GM15510 (cell line): ENCODE data around the gene RACK1.

ENCODE experiments used
- POLR2A ChIP-seq: IDR thresholded peaks from 3 replicates; pipeline ENCODE4 v1.6.1; 2011; ENCODE audit warnings: borderline replicate concordance; ENCODE audit not compliant: insufficient read length; ENCODE audit errors: extremely low read depth

Gene RACK1

DNA sequence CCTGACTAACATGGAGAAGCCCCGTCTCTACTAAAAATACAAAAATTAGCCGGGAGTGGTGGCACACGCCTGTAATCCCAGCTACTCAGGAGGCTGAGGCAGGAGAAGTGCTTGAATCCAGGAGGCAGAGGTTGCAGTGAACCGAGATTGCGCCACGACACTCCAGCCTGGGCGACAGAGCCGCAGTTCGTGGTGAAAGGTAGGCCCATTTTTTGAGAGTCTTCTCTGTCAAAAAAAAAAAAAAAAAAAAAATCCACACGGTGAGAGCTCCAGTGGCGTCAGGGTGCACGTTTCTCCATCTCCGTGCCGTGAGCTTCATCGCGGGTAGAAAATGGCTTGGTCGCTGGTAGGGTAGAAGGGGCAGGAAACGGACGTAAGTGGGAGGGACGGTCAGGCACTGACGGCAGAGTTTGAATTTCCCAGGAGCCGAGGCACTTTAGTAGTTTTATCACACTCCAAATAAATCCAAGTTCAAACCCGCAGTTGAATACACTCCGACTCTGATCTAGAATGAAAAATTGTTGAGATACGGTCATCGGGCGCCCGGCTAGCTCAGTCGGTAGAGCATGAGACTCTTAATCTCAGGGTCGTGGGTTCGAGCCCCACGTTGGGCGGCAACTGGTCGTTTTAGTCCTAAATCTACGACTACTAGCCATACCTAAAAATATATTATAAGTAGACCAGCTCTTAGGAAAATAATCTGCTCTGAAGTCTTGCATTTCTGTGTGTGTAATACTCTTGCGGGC is 36.3 kb downstream of the RACK1 start:
- no peak for TF ChIP-seq POLR2A

DNA sequence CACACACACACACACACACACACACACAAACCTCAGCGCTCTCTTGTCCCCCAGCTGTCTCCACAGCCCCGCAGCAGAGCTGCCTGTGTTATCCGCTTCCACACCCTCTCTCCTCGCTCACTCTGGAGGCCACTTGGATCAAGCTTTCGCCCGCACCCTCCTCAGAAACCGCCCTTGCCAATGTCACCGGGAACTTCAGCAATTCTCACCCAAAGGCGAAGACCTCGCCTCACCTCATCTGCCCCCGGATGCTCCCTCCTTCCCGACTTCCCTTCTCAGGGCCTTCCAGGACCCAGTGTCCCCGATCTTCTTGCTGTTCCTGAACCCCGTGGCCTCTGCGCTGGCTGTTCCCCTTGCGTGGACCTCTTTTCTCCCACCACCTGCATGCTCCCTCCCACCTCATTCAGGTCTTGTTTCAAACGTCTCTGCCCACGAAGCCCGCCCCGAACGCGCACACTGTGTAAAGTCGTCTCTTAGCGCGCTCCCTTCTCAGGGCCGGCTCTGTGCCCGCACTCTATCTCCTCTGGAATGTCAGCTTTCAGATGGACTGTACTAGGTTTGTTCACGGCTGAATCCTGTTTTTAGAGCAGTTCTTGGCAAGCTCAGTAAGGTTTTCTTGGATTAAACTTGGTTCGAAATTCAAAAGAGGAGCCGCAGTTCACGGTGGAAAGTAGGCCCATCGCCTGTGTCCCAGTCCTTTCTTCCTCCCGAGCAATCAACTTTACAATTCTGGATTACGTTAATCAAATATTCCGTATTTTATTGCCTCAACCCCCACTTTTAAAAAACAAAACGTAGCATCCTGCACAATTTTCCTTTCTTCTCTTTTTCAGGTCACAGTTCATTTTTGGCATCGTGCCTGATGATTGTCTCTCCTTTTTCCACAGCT is 37.7 kb downstream of the RACK1 start:
- no peak for TF ChIP-seq POLR2A

- no peak for TF ChIP-seq POLR2A
These were observed 38.6 kb downstream of the RACK1 start, which contains the start of gene TRIM7 for GRCh38 chr5:181204826-181205760. Gene TRIM7, minus strand, starts transcription at chr5:181205196. Its CDS starts 86 bp downstream, at chr5:181205110.

DNA sequence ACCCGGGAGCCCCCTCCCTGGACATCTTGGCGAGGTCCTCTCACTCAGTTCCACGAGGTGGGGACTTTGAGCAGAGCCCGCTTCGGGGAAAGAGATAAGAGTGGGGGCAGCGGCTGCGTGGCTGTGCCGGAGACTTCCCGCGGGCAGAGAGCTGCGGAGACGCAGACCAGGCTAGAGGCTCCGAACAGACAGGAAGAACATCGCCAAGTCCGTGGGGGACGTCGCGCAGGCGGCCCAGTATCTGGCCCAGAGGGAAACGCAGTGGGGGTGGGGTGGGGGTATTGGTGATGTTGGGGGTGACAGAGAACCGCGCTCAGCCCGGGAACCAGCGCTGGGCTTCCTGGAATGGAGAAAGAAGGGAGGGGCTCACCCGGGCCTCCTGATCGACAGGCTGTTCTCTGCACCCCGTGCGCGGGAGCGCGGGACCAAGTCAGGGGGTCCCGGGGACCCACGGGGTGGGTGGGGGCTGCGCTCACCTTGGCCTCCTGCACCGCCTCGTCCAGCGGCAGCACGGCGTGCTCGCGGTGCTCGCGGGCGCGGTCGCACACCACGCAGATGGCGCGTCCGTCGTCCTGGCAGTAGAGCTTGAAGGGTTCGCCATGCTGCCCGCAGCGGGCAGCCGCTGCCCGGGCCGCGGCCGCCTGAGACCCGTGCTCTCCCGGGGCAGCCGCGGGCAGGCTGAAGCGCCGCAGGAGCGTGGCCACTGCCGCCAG is 39.4 kb downstream of the RACK1 start:
- no peak for TF ChIP-seq POLR2A

GRCh38 chr5:181203777-181204112 is 40.0 kb downstream of the RACK1 start:
- no peak for TF ChIP-seq POLR2A

GRCh38 chr5:181203093-181203711 is 40.5 kb downstream of the RACK1 start:
- no peak for TF ChIP-seq POLR2A

- TF ChIP-seq POLR2A: no peak
These were observed 42.9 kb downstream of the RACK1 start for GRCh38 chr5:181200816-181201215.

- no peak for TF ChIP-seq POLR2A
These were observed 43.6 kb downstream of the RACK1 start for GRCh38 chr5:181199881-181200638.

DNA sequence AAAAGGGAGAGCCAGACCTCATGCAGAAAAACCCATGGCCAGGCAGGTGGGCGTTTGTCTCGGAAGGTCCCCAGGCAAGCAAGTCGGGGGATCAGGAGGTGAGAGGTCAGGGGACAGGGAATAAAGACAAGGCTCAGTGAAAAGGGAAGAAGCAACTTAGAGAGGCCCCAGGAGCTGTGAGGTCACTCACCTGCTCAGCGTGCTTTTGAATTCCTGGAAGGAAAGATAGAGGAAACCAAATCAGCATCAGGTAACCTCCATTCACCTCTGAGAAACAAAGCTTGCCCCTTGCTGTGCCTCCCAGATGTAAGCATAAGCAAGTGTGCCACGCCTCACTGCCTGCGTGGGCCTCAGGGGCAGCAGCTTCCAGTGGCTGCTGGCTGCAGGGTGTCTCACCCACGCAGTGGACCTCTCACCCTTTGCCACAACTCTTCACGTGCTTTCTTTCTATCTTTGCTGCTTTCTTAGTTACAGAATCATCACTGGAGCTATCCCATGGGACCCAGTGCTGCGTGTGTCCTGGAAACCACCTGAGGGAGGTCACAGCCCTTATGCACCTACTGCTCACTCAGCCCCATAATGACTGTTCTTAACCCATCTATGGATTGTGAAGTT is 44.7 kb downstream of the RACK1 start:
- TF ChIP-seq POLR2A: no peak

GRCh38 chr5:181198106-181198685 is 45.5 kb downstream of the RACK1 start:
- TF ChIP-seq POLR2A: no peak

DNA sequence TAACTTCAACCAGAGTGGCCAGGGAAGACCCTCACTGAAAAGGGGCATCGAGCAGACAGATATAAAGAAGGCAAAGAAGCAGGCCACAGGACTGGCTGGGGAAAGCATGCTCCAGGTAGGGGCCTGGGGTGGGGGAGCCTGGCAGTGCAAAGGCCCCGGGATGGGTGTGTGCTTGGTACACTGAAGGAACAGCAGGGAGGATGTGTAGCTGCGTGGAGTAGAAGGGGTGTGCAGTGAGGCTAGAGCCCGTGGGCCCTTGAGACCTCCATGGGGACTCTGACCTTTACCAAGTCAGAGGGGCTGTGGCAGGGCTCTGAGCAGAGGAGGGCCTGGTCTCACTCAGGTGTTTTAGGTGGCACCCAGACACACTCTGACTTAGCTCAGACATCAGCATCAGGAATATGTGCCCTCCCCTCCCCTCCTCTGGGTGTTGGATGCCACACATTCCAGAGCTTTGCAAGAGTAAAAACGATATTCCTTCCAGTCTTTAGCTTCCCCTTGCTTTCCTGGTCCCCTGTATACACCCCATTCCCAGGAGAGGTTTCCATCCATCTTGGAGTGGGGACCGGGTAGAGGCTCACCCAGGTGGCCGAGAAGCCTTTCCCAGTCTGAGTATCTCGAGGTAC is 46.3 kb downstream of the RACK1 start:
- TF ChIP-seq POLR2A: no peak

DNA sequence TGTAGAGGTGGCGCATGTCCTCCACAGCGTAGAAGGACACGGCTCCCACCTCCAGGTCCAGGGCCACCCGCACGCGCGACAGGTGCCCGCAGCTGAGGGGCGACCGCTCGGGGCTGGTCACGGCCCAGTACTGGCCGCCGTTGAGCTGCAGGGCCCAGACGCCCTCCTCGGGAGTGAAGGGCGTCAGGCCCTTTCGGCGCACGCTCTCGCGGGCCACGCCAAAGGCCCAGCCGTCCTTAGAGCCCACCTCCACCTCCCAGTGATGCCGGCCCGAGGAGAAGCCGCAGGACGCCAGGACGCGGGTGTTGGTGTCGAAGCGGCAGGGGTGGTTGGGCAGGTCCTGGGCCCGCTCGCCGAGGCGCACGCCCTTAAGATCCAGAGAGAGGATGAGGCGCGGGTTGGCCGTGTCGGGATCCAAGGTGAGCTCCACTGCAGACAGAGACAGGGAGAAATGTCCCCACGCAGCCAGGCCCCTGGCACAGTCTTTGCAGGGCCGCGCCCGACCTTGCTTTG is 48.4 kb downstream of the RACK1 start:
- TF ChIP-seq POLR2A: no peak
